ENCODE measurements around the gene OR2AG1.
A peak's percentile ranks its signal among the peaks of the same experiment; 100 is the strongest.

OR2AG1 gene

DNA sequence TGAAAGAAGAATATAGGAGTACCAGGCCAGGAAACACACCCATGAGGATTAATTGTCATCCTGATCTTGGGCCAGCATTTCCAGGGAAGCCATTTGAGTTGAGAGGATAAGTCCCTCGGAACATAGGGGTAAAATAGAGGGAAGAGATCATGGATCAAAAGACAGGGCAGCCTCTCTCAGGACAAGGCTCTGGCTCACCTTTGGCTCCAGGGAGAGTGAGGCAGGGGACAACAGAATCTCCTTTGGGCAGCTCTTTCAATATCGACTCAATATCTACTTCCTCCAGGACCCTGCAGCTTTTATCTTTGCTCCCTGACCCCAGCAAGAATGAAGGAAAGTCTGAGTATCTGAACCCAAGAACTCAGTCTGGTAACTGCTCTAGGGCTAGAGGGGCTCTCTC lies at the start of gene OR2AG1:
TSS of gene OR2AG1 (plus strand) at position 301 of the 400 bp plus-strand sequence. CDS start 2,018 bp downstream, outside the sequence.
- H3K27ac ChIP-seq, result no peak within 1 kb of the TSS
- no peak within 1 kb of the TSS for H3K4me3 ChIP-seq
- no peak for TF ChIP-seq CTCF (IDR thresholded peaks at IDR 0.05)
- no peak for DNase-seq (ENCODE audit: low spot score)

DNA sequence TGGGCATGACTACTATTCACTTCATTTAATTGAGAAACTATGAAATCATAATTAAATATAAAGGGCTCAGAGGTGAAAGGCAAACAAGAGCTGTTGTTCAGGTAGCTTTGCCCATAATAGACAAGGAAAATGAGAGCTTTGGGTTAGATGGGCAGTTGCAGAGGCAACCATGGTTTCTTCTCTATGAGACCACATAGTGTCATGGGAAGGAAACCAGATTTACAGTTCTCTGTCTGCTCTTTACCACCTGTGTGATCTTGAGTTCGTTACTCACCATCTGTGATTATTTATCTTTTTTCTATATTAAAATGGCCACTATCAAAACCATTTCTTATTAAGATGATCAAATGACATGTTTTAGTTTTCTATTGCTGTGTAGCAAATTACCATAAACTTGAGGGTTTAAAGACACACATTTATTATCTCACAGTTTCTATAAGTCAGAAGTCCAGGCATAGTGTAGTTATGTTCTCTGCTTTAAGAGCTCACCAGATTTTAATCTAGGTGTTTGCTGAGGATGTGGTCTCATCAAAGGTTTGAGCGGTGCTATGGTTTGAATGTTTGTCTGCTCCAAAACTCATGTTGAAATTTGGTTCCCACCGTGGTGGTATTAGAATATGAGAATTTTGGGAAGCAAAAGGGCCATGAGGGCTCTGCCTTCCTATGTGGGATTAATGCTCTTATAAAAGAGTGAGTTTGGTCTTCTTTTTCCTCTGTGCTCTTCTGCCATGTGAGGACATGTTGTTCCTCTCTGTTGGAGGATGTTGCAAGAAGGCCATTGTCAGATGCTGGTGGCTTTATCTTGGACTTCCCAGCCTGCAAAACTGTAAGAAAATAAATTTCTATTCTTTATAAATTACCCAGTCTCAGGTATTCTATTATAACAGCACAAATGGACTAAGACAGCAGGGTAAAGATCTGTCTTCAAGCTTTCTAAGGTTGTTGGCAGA lies 49.2 kb upstream of the OR2AG1 start:
- H3K4me3 ChIP-seq, result no peak overlapping the region
- DNase-seq (ENCODE audit: low spot score), result no peak
- H3K27ac ChIP-seq, result no peak overlapping the region
- no peak for TF ChIP-seq CTCF (IDR thresholded peaks at IDR 0.05)

- no peak for TF ChIP-seq CTCF (IDR thresholded peaks at IDR 0.05)
- no peak overlapping the region for H3K27ac ChIP-seq
Observed at GRCh38 chr11:6734616-6735015, 48.2 kb upstream of the OR2AG1 start.

GRCh38 chr11:6735306-6735705 lies 47.5 kb upstream of the OR2AG1 start:
- no peak overlapping the region for H3K4me3 ChIP-seq
- no peak overlapping the region for H3K27ac ChIP-seq
- no peak for DNase-seq (ENCODE audit: low spot score)
- no peak for TF ChIP-seq CTCF (IDR thresholded peaks at IDR 0.05)

More at GRCh38 chr11:6734616-6735015, 48.2 kb upstream of the OR2AG1 start:
- DNase-seq (ENCODE audit: low spot score), result no peak
- no peak overlapping the region for H3K4me3 ChIP-seq

GRCh38 chr11:6736495-6737121 lies 46.2 kb upstream of the OR2AG1 start:
- H3K4me3 ChIP-seq, result no peak overlapping the region
- DNase-seq (ENCODE audit: low spot score), result no peak
- H3K27ac ChIP-seq, result no peak overlapping the region
- TF ChIP-seq CTCF (IDR thresholded peaks at IDR 0.05), result no peak

DNA sequence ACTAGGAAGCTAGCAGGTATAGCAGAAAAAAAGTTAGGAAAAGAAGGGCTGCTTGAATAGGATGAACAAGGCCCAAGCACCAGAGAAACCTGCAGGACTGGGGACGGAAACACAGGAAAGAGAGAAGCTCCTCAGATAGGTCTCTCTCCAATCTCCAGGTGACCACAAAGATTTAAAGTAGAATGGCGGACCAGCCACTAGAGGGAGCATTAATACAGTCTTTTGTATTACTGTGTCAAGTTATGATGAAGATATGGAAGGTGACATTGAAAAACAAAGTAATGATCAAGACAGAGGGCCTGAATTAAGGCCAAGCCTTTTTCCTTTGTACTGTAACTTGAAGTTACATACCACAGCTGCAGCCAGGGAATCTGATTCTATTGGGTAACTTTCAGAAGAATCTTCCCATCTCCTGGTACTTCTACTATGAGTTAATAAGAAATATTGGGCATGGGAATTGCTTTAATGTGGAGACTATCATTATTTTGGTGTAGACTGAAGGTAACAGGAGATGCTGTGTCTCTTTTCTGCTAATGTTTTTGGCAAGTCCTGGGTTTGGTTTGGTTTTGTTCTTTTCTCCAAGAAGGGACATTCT lies 44.9 kb upstream of the OR2AG1 start:
- no peak for DNase-seq (ENCODE audit: low spot score)
- peak; percentile 18 for TF ChIP-seq CTCF (IDR thresholded peaks at IDR 0.05)
- Histone ChIP-seq H3K4me3 (no peak overlapping the region), H3K27ac (no peak overlapping the region)

Measured in coronary artery (tissue), 2 donors.